HL-60 (cell line): ENCODE measurements around the gene ARL3.

Experiments
- CTCF ChIP-seq: IDR thresholded peaks from one replicate; pipeline ENCODE4 v1.5.1; 2011; ENCODE audit warnings: low read length, control low read depth, inconsistent platforms; ENCODE audit not compliant: insufficient read depth
- GABPA ChIP-seq: IDR thresholded peaks from 2 replicates; pipeline ENCODE4 v1.6.1; 2012; ENCODE audit warnings: low read depth
- POLR2AphosphoS5 ChIP-seq: IDR thresholded peaks from 2 replicates; pipeline ENCODE4 v1.6.1; 2012; ENCODE audit warnings: low read depth
- REST ChIP-seq: IDR thresholded peaks from 2 replicates; pipeline ENCODE4 v1.6.1; 2012; ENCODE audit warnings: low read depth; ENCODE audit not compliant: insufficient replicate concordance
- SPI1 ChIP-seq: IDR thresholded peaks from 2 replicates; pipeline ENCODE4 v1.6.1; 2012; ENCODE audit warnings: low read depth, mild to moderate bottlenecking, borderline replicate concordance

GRCh38 chr10:102721954-102722353, 7.8 kb upstream of the ARL3 start:
- TF ChIP-seq CTCF (no peak), SPI1 (no peak), GABPA (no peak), REST (no peak), POLR2AphosphoS5 (no peak)
